Ectodermal cell (in vitro differentiated cells): ENCODE measurements around the gene OSTF1.

ENCODE experiments used
- H3K27ac ChIP-seq: 2 replicates; pipeline ENCODE4 v1.7.0; 2013; ENCODE audit warnings: mild to moderate bottlenecking, low read depth, low read length; ENCODE audit not compliant: insufficient read depth, poor library complexity, severe bottlenecking
- H3K27me3 ChIP-seq: 2 replicates; pipeline ENCODE4 v1.7.0; 2013; ENCODE audit warnings: mild to moderate bottlenecking, low read length; ENCODE audit not compliant: insufficient read depth, control insufficient read depth, poor library complexity, severe bottlenecking
- H3K36me3 ChIP-seq: one replicate; pipeline ENCODE4 v1.7.0; 2013; ENCODE audit warnings: low read length; ENCODE audit not compliant: control insufficient read depth, insufficient read depth
- H3K4me1 ChIP-seq: one replicate; pipeline ENCODE4 v1.7.0; 2013; ENCODE audit warnings: low read length; ENCODE audit not compliant: control insufficient read depth, insufficient read depth
- H3K4me3 ChIP-seq: 2 replicates; pipeline ENCODE4 v1.7.0; 2013; ENCODE audit warnings: low read depth, low read length, control low read depth; ENCODE audit not compliant: insufficient read depth
- H3K9me3 ChIP-seq: 2 replicates; pipeline ENCODE4 v1.7.0; 2013; ENCODE audit warnings: mild to moderate bottlenecking, low read length, moderate library complexity; ENCODE audit not compliant: control insufficient read depth
- WGBS, 2 experiments: methylation state at CpG; one replicate each; pipeline ENCODE4 v1.1.7; 2013; ENCODE audit warnings: missing lambda C conversion rate in 2 of 2; 5-methylcytosine and 5-hydroxymethylcytosine counted together

Gene OSTF1

GRCh38 chr9:75117564-75117963 is 29.2 kb downstream of the OSTF1 start:
- Histone ChIP-seq H3K36me3 (no peaks in the 10 kb centered on the region), H3K4me1 (no peaks in the 10 kb centered on the region), H3K9me3 (no peaks in the 10 kb centered on the region), H3K4me3 (no peak overlapping the region), H3K27me3 (no peaks in the 10 kb centered on the region), H3K27ac (no peak overlapping the region)
- WGBS, 2 experiments: 82 to 95% methylated on average over 1 of the region's 1 CpG

GRCh38 chr9:75120686-75121085 is 32.4 kb downstream of the OSTF1 start:
- Histone ChIP-seq H3K9me3 (no peaks in the 10 kb centered on the region), H3K27ac (no peak overlapping the region), H3K36me3 (no peaks in the 10 kb centered on the region), H3K27me3 (no peaks in the 10 kb centered on the region), H3K4me3 (no peak overlapping the region), H3K4me1 (no peaks in the 10 kb centered on the region)
- 90 to 96% methylated on average over 4 of the region's 4 CpGs for WGBS, 2 experiments

GRCh38 chr9:75121914-75122558 is 33.7 kb downstream of the OSTF1 start:
- no peaks in the 10 kb centered on the region for H3K36me3 ChIP-seq
- 54% methylated on average over 5 of the region's 5 CpGs for WGBS, 2 experiments
- H3K27ac ChIP-seq: no peak overlapping the region
- H3K4me1 ChIP-seq: no peaks in the 10 kb centered on the region
- no peaks in the 10 kb centered on the region for H3K9me3 ChIP-seq
- no peak overlapping the region for H3K4me3 ChIP-seq
- H3K27me3 ChIP-seq: no peaks in the 10 kb centered on the region

- H3K27ac ChIP-seq: no peak overlapping the region
Observed at GRCh38 chr9:75123696-75124095, 35.4 kb downstream of the OSTF1 start.

GRCh38 chr9:75128535-75128934 is 40.2 kb downstream of the OSTF1 start:
- no peaks in the 10 kb centered on the region for H3K4me1 ChIP-seq
- H3K4me3 ChIP-seq: no peak overlapping the region
- 84 to 87% methylated on average over 2 of the region's 2 CpGs for WGBS, 2 experiments
- no peak overlapping the region for H3K27ac ChIP-seq
- no peaks in the 10 kb centered on the region for H3K36me3 ChIP-seq
- no peaks in the 10 kb centered on the region for H3K27me3 ChIP-seq
- no peaks in the 10 kb centered on the region for H3K9me3 ChIP-seq

More at GRCh38 chr9:75123696-75124095, 35.4 kb downstream of the OSTF1 start:
- H3K36me3 ChIP-seq: no peaks in the 10 kb centered on the region
- H3K4me3 ChIP-seq: no peak overlapping the region
- H3K9me3 ChIP-seq: no peaks in the 10 kb centered on the region
- no peaks in the 10 kb centered on the region for H3K4me1 ChIP-seq
- H3K27me3 ChIP-seq: no peaks in the 10 kb centered on the region
- 94 to 97% methylated on average over 9 to 10 of the region's 10 CpGs for WGBS, 2 experiments

- H3K27ac ChIP-seq: no peak overlapping the region
- no peaks in the 10 kb centered on the region for H3K4me1 ChIP-seq
- 94% methylated on average over 5 of the region's 5 CpGs for WGBS, 2 experiments
- H3K4me3 ChIP-seq: no peak overlapping the region
- H3K9me3 ChIP-seq: no peaks in the 10 kb centered on the region
- H3K36me3 ChIP-seq: no peaks in the 10 kb centered on the region
- no peaks in the 10 kb centered on the region for H3K27me3 ChIP-seq
Observed at GRCh38 chr9:75130172-75130571, 41.9 kb downstream of the OSTF1 start.

- 72 to 74% methylated on average over 5 of the region's 5 CpGs for WGBS, 2 experiments
- no peaks in the 10 kb centered on the region for H3K4me1 ChIP-seq
- no peaks in the 10 kb centered on the region for H3K36me3 ChIP-seq
- H3K27ac ChIP-seq: no peak overlapping the region
- no peaks in the 10 kb centered on the region for H3K9me3 ChIP-seq
- no peak overlapping the region for H3K4me3 ChIP-seq
- no peaks in the 10 kb centered on the region for H3K27me3 ChIP-seq
Observed at GRCh38 chr9:75130621-75131230, 42.4 kb downstream of the OSTF1 start.

GRCh38 chr9:75131700-75132099 is 43.4 kb downstream of the OSTF1 start:
- Histone ChIP-seq H3K9me3 (no peaks in the 10 kb centered on the region), H3K4me1 (no peaks in the 10 kb centered on the region), H3K4me3 (no peak overlapping the region), H3K27me3 (no peaks in the 10 kb centered on the region), H3K36me3 (no peaks in the 10 kb centered on the region), H3K27ac (no peak overlapping the region)
- WGBS, 2 experiments: 92 to 97% methylated on average over 3 of the region's 3 CpGs

GRCh38 chr9:75132244-75132643 is 43.9 kb downstream of the OSTF1 start:
- Histone ChIP-seq H3K27me3 (no peaks in the 10 kb centered on the region), H3K9me3 (no peaks in the 10 kb centered on the region), H3K27ac (no peak overlapping the region), H3K4me1 (no peaks in the 10 kb centered on the region), H3K36me3 (no peaks in the 10 kb centered on the region), H3K4me3 (no peak overlapping the region)
- WGBS, 2 experiments: 87 to 89% methylated on average over 3 to 4 of the region's 4 CpGs

- no peak overlapping the region for H3K4me3 ChIP-seq
- no peak overlapping the region for H3K27ac ChIP-seq
- WGBS, 2 experiments: 56 to 61% methylated on average over 3 of the region's 3 CpGs
- no peaks in the 10 kb centered on the region for H3K36me3 ChIP-seq
- no peaks in the 10 kb centered on the region for H3K27me3 ChIP-seq
- no peaks in the 10 kb centered on the region for H3K9me3 ChIP-seq
- no peaks in the 10 kb centered on the region for H3K4me1 ChIP-seq
Observed at GRCh38 chr9:75133396-75133795, 45.1 kb downstream of the OSTF1 start.
